Measurements from ENCODE around the gene FAM114A2. TPM values are rescaled to one million over a fixed set of nuclear protein-coding genes. Genes with fewer than 3 reads are reported as not detected.

Gene FAM114A2
- total RNA-seq, 6 experiments from 2014 or later: 5.0 to 20.2 (median 15.5) TPM

GRCh38 chr5:154002511-154003020 is 36.1 kb downstream of the FAM114A2 start:
- no peak for DNase-seq
- Histone ChIP-seq H3K36me3 (no peaks in the 10 kb centered on the region), H3K4me3 (no peak overlapping the region), H3K27ac (peak overlapping the region in 1 of 3 donors; percentile 10), H3K9me3 (no peaks in the 10 kb centered on the region), H3K4me1 (no peaks in the 10 kb centered on the region), H3K27me3 (no peaks in the 10 kb centered on the region)
- peak in 1 of 4 donors; percentile 32 for ATAC-seq
- WGBS (ENCODE audit: insufficient coverage, low coverage, low lambda C conversion rate, missing lambda C conversion rate): 71% methylated on average over 7 of the region's 7 CpGs
- TF ChIP-seq CTCF (IDR thresholded peaks at IDR 0.05) (no peak), POLR2A (IDR thresholded peaks at IDR 0.05) (no peak)
- intact Hi-C loops (cut with DNase I): no loop called here

- no peak for DNase-seq
- Histone ChIP-seq H3K36me3 (no peaks in the 10 kb centered on the region), H3K27ac (peak overlapping the region in 1 of 3 donors; percentile 10), H3K9me3 (no peaks in the 10 kb centered on the region), H3K4me3 (no peak overlapping the region), H3K4me1 (no peaks in the 10 kb centered on the region), H3K27me3 (no peaks in the 10 kb centered on the region)
- TF ChIP-seq POLR2A (IDR thresholded peaks at IDR 0.05) (no peak), CTCF (IDR thresholded peaks at IDR 0.05) (no peak)
- peak; percentile 59 to 95 (median 76) for ATAC-seq
- intact Hi-C loops (cut with DNase I): no loop called here
- 51% methylated on average over 4 of the region's 4 CpGs for WGBS (ENCODE audit: insufficient coverage, low coverage, low lambda C conversion rate, missing lambda C conversion rate)
These were observed 36.6 kb downstream of the FAM114A2 start for GRCh38 chr5:154002093-154002492.

GRCh38 chr5:154000703-154001102 is 38.0 kb downstream of the FAM114A2 start:
- no peaks in the 10 kb centered on the region for H3K9me3 ChIP-seq
- H3K27ac ChIP-seq: no peak overlapping the region
- no peak overlapping the region for H3K4me3 ChIP-seq
- no peaks in the 10 kb centered on the region for H3K4me1 ChIP-seq
- H3K27me3 ChIP-seq: no peaks in the 10 kb centered on the region
- H3K36me3 ChIP-seq: no peaks in the 10 kb centered on the region
- DNase-seq: no peak
- TF ChIP-seq CTCF (IDR thresholded peaks at IDR 0.05) (no peak), POLR2A (IDR thresholded peaks at IDR 0.05) (no peak)
- intact Hi-C loops (cut with DNase I): no loop called here
- no peak for ATAC-seq

- Histone ChIP-seq H3K36me3 (no peaks in the 10 kb centered on the region), H3K27ac (no peak overlapping the region), H3K4me1 (no peaks in the 10 kb centered on the region), H3K9me3 (no peaks in the 10 kb centered on the region), H3K4me3 (no peak overlapping the region), H3K27me3 (no peaks in the 10 kb centered on the region)
- DNase-seq (no peak), ATAC-seq (no peak)
- TF ChIP-seq POLR2A (IDR thresholded peaks at IDR 0.05) (no peak), CTCF (IDR thresholded peaks at IDR 0.05) (no peak)
- intact Hi-C loops (cut with DNase I): no loop called here
- 92% methylated on average over 3 of the region's 3 CpGs for WGBS (ENCODE audit: insufficient coverage, low coverage, low lambda C conversion rate, missing lambda C conversion rate)
These were observed 38.7 kb downstream of the FAM114A2 start for GRCh38 chr5:153999995-154000394.

- no peaks in the 10 kb centered on the region for H3K9me3 ChIP-seq
- 100% methylated on average over 1 of the region's 1 CpG for WGBS (ENCODE audit: insufficient coverage, low coverage, low lambda C conversion rate, missing lambda C conversion rate)
- H3K36me3 ChIP-seq: no peaks in the 10 kb centered on the region
- H3K27me3 ChIP-seq: no peaks in the 10 kb centered on the region
- TF ChIP-seq POLR2A (IDR thresholded peaks at IDR 0.05) (no peak), CTCF (IDR thresholded peaks at IDR 0.05) (no peak)
- intact Hi-C loops (cut with DNase I): no loop called here
- DNase-seq (no peak), ATAC-seq (no peak)
- no peak overlapping the region for H3K4me3 ChIP-seq
- no peaks in the 10 kb centered on the region for H3K4me1 ChIP-seq
- no peak overlapping the region for H3K27ac ChIP-seq
These were observed 39.9 kb downstream of the FAM114A2 start for GRCh38 chr5:153998768-153999167.

Data from right lobe of liver (tissue), 6 donors.